Measurements from ENCODE around the gene MIGA2. TPM values are rescaled to one million over a fixed set of nuclear protein-coding genes. Genes with fewer than 3 reads are reported as not detected.

Gene MIGA2
- total and polyA plus RNA-seq, 2 of the 8 experiments (the other 6 are each of a cell fraction or from before 2014, with no cell fraction given) = 24.6 to 39.0 TPM

- TF ChIP-seq ATF2 (IDR thresholded peaks at IDR 0.05; ENCODE audit: low read length) (no peak), CBX8 (IDR thresholded peaks at IDR 0.05; ENCODE audit: borderline replicate concordance, low read depth, low read length) (no peak), ASH2L (IDR thresholded peaks at IDR 0.05; ENCODE audit: low read length) (no peak), RNF2 (IDR thresholded peaks at IDR 0.05; ENCODE audit: borderline replicate concordance, low read depth, low read length, missing control alignments, poor library complexity, severe bottlenecking) (no peak), SP4 (IDR thresholded peaks at IDR 0.05; ENCODE audit: low read length) (no peak), CHD2 (IDR thresholded peaks at IDR 0.05; ENCODE audit: low read length) (no peak), NRF1 (IDR thresholded peaks at IDR 0.05; ENCODE audit: low read depth, low read length) (no peak), CTBP2 (IDR thresholded peaks at IDR 0.05; ENCODE audit: borderline replicate concordance, insufficient read depth, insufficient read length, low read length) (no peak)
Measured at GRCh38 chr9:129022037-129022436, 14.4 kb upstream of the MIGA2 start (continued).

All from H1 (cell line).